Ovary (tissue), 9 donors: Measurements from ENCODE around the gene ARHGAP8. TPM values are rescaled to one million over a fixed set of nuclear protein-coding genes. Genes with fewer than 3 reads are reported as not detected.

Source experiments
- DNase-seq, 5 donors: peaks; one replicate each; pipeline ENCODE4 v3.0.0-alpha.2; 2019 to 2020
- H3K27ac ChIP-seq, 2 donors: fragments of 200-600 bp; one replicate each; pipeline versions ENCODE4 v1.5.1 to v1.8.0; 2019 to 2022
- H3K27me3 ChIP-seq: fragments of 200-600 bp; one replicate; pipeline ENCODE4 v1.8.0; 2022
- H3K36me3 ChIP-seq: fragments of 200-600 bp; sonication (generic); one replicate; pipeline ENCODE4 v1.5.1; 2019
- H3K4me1 ChIP-seq: one replicate; pipeline ENCODE4 v1.8.1; 2013; ENCODE audit warnings: mild to moderate bottlenecking, moderate library complexity; ENCODE audit not compliant: insufficient read depth
- H3K4me3 ChIP-seq: fragments of 200-600 bp; sonication (generic); one replicate; pipeline ENCODE4 v1.5.1; 2017
- H3K9me3 ChIP-seq, 2 donors: fragments of 200-600 bp in 1 of 2; sonication (generic) in 1 of 2; one replicate each; pipeline versions ENCODE4 v1.5.1 to v1.8.1; 2013 to 2019; ENCODE audit warnings: mild to moderate bottlenecking in 1 of 2, moderate library complexity in 1 of 2
- CTCF ChIP-seq, 3 donors: fragments of 450-650 bp in 2 of 3; fragments of 200-600 bp in 1 of 3; IDR thresholded peaks; one replicate each; pipeline versions ENCODE4 v1.5.1 to v1.8.0; 2016 to 2022; ENCODE audit warnings: antibody characterized with exemption in 3 of 3, mild to moderate bottlenecking in 1 of 3
- EP300 ChIP-seq: sonication (generic); formaldehyde crosslinking; IDR thresholded peaks from one replicate; pipeline ENCODE4 v1.6.1; 2017; ENCODE audit warnings: antibody characterized with exemption
- POLR2A ChIP-seq: fragments of 450-650 bp; IDR thresholded peaks from one replicate; pipeline ENCODE4 v1.6.1; 2017; ENCODE audit warnings: antibody characterized with exemption, mild to moderate bottlenecking, moderate library complexity
- WGBS, 3 donors: extraction: QIAGEN DNeasy Blood & Tissue Kit in 1 of 3; methylation state at CpG; one replicate each; pipeline versions ENCODE4 v1.1.5 to v1.1.7; 2013 to 2017; 5-methylcytosine and 5-hydroxymethylcytosine counted together
- intact Hi-C, 4 donors: fragments of 100-400 bp; cut with DNase I; formaldehyde crosslinking; loops; one replicate each; pipeline versions ENCODE4 v1.11.0 to v1.15.1; 2022 to 2023
- polyA plus RNA-seq, 2 donors: library from polyadenylated mRNA; stranded (reverse); fragments of 200-250 nt in 1 of 2; fragments of 350-450 nt in 1 of 2; fragmentation: Illumina TruSeq in 1 of 2; extraction: RNeasy Lipid Tissue Mini Kit (QIAGEN cat#74804) in 1 of 2; gene quantifications; one replicate each; pipeline ENCODE4 v1.2.3, GENCODE V29; 2013 to 2014
- total RNA-seq, 7 donors: library from RNA; depleted of rRNA in 2 of 7; stranded (reverse); fragments of >200 nt in 2 of 7; fragmentation: NEBNext Ultra II Directional in 3 of 7; extraction: Animal tissue kit (Norgen Biotek cat#: 25700) in 3 of 7; gene quantifications; one replicate each; pipeline versions ENCODE4 v1.1.0 to v1.2.4, GENCODE V29; 2016 to 2023
- donor health status: DM: no; HTN: no; CAD: no; lungs with moderate emphysema.
- donor health status: DM: no; HTN: no; CAD: no.
- donor health status: Bipolar disorder and iron deficiency.
- donor health status: DM: yes; HTN: yes; CAD: no.
- donor health status: DM: no; HTN: no; CAD: no.
- donor health status: DM: yes; HTN: yes; CAD: no.

ARHGAP8 gene
- total and polyA plus RNA-seq, 9 donors, result 0.45 to 23.8 (median 2.1) TPM

GRCh38 chr22:44783581-44783980 lies 31.2 kb downstream of the ARHGAP8 start:
- Histone ChIP-seq H3K27me3 (no peaks in the 10 kb centered on the region), H3K4me3 (no peak overlapping the region), H3K27ac (no peak overlapping the region), H3K4me1 (no peaks in the 10 kb centered on the region), H3K36me3 (no peaks in the 10 kb centered on the region), H3K9me3 (no peaks in the 10 kb centered on the region)
- intact Hi-C loops, result no loop called here
- 27 to 46% (median 29%) methylated on average over 14 of the region's 14 CpGs for WGBS, 3 donors
- no peak for DNase-seq
- TF ChIP-seq EP300, result no peak

GRCh38 chr22:44786136-44786535 lies 33.8 kb downstream of the ARHGAP8 start:
- H3K4me1 ChIP-seq, result no peaks in the 10 kb centered on the region
- no peak overlapping the region for H3K4me3 ChIP-seq
- H3K27me3 ChIP-seq, result no peaks in the 10 kb centered on the region
- 87 to 92% (median 90%) methylated on average over 23 of the region's 23 CpGs for WGBS, 3 donors
- no peak overlapping the region for H3K27ac ChIP-seq
- intact Hi-C loops, result no loop called here
- TF ChIP-seq CTCF (IDR thresholded peaks at IDR 0.05) (no peak), POLR2A (no peak), EP300 (no peak)
- no peaks in the 10 kb centered on the region for H3K9me3 ChIP-seq
- no peak for DNase-seq
- H3K36me3 ChIP-seq, result no peaks in the 10 kb centered on the region

- H3K9me3 ChIP-seq, result no peaks in the 10 kb centered on the region
- H3K27me3 ChIP-seq, result no peaks in the 10 kb centered on the region
- no peak overlapping the region for H3K27ac ChIP-seq
- DNase-seq, result no peak
- H3K4me1 ChIP-seq, result no peaks in the 10 kb centered on the region
- 73 to 83% (median 80%) methylated on average over 7 of the region's 7 CpGs for WGBS, 3 donors
- intact Hi-C loops, result no loop called here
- TF ChIP-seq EP300, result no peak
- TF ChIP-seq CTCF (IDR thresholded peaks at IDR 0.05), result no peak
- H3K4me3 ChIP-seq, result no peak overlapping the region
- no peaks in the 10 kb centered on the region for H3K36me3 ChIP-seq
Observed at GRCh38 chr22:44786610-44787009, 34.2 kb downstream of the ARHGAP8 start.

- no peak overlapping the region for H3K4me3 ChIP-seq
- no peaks in the 10 kb centered on the region for H3K4me1 ChIP-seq
- TF ChIP-seq CTCF (IDR thresholded peaks at IDR 0.05) (no peak), POLR2A (no peak), EP300 (no peak)
- WGBS, 3 donors, result 62 to 70% (median 67%) methylated on average over 3 of the region's 3 CpGs
- no peak for DNase-seq
- intact Hi-C loops, result no loop called here
- no peaks in the 10 kb centered on the region for H3K36me3 ChIP-seq
- H3K9me3 ChIP-seq, result no peaks in the 10 kb centered on the region
- no peaks in the 10 kb centered on the region for H3K27me3 ChIP-seq
- H3K27ac ChIP-seq, result no peak overlapping the region
Observed at GRCh38 chr22:44787832-44788231, 35.5 kb downstream of the ARHGAP8 start.

- H3K36me3 ChIP-seq, result no peaks in the 10 kb centered on the region
- H3K27me3 ChIP-seq, result no peaks in the 10 kb centered on the region
- H3K27ac ChIP-seq, result no peak overlapping the region
- no peaks in the 10 kb centered on the region for H3K4me1 ChIP-seq
- TF ChIP-seq CTCF (IDR thresholded peaks at IDR 0.05) (no peak), EP300 (no peak), POLR2A (no peak)
- intact Hi-C loops, result no loop called here
- WGBS, 3 donors, result 73 to 85% (median 80%) methylated on average over 10 of the region's 10 CpGs
- no peaks in the 10 kb centered on the region for H3K9me3 ChIP-seq
- H3K4me3 ChIP-seq, result no peak overlapping the region
- DNase-seq, result no peak
Observed at GRCh38 chr22:44793106-44793505, 40.7 kb downstream of the ARHGAP8 start.
